NK-92 (cell line): ENCODE measurements around the gene CDR2.
A peak's percentile ranks its signal among the peaks of the same experiment; 100 is the strongest.
"Not testable (repeated sequence)": the region's sequence is repeated elsewhere in the genome, so short reads cannot be mapped to it uniquely, and the experiment has no call there.

Experiments
- DNase-seq: peaks from one replicate; lab custom pipeline; 2025; ENCODE audit not compliant: unreplicated experiment; lab: John Stamatoyannopoulos, UW

Gene CDR2

DNA sequence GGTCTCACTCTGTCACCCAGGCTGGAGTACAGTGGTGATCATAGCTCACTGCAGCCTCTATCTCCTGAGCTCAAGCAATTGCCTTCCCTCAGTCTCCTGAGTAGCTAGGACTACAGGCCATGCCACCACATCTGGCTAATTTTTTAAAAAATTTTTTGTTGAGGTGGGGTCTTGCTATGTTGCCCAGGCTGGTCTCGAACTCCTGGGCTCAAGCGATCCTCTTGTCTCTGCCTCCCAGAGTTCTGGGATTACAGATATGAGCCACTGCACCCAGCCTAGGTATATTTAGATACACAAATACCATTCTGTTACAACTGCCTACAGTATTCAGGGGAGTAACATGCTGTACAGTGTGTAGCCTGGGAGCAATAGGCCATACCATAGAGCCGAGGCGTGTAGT is 62.9 kb downstream of the CDR2 start:
- DNase-seq = no peak

DNA sequence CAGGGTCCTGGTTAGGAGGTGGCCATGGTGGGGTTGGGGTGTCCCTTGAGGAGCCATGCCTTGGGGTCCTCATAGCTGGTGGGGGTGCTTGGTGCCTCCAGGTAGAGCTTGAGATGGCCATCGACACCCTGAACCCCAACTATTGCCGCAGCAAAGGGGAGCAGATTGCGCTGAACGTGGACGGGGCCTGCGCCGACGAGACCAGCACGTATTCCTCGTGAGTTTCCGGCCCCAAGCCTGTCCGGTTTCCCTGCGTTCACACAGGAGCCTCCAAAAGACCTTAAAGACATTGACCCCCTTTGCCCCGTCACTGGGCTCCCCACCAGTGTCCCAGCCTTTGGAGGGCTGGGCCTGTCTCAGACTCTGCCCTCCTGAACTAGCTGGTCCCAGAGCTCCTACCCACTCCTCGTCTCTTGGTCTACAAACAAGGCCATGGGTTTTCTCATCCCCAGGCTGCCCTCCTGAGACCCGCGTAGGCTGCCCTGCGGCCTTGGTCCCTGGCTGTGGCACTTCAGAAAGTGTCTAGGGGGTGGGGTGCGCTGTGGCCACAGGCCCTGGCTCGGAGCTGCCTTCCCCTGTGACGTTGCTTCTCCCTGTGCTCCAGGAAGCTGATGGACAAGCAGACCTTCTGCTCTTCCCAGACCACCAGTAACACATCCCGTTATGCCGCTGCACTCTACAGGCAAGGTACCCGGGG is 65.4 kb downstream of the CDR2 start:
- DNase-seq = no peak

DNA sequence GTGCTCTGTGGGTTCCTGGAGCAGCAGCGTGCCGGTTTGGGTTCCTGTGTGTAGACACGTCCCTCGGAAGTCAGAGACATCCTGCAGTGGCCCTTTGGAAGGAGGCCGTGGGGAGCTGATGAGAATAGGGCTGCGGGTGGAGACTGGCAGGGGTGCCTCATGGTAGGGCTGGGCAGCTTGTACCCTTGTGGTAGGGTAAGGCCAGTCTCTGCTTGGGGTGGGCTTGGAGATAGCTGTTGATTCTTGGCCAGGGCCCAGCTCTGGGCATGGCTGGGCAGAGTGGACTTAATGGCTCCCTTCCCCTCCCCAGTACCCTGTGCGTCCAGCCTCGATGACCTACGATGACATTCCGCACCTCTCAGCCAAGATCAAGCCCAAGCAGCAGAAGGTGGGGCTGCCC is 66.6 kb downstream of the CDR2 start:
- no peak for DNase-seq

DNA sequence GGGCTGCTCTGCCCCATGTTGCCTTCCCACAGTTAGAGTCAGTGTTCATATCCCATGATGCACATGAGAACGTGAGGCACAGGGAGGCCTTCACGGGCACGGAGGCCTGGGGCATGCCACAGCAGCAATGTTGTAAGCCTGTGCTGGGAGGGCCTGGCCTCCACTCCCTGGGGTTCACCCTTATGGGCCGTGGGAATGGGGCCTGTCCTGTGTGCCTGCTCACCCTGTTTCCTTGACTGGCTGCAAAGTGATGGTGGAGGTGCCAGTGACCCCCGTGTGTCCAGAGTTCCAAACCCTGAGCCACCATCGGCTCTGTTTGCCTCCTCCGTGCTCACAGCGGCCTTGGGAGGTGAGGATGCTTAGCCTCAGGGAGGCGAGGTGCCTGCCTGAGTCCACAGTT is 67.6 kb downstream of the CDR2 start:
- DNase-seq = no peak

DNA sequence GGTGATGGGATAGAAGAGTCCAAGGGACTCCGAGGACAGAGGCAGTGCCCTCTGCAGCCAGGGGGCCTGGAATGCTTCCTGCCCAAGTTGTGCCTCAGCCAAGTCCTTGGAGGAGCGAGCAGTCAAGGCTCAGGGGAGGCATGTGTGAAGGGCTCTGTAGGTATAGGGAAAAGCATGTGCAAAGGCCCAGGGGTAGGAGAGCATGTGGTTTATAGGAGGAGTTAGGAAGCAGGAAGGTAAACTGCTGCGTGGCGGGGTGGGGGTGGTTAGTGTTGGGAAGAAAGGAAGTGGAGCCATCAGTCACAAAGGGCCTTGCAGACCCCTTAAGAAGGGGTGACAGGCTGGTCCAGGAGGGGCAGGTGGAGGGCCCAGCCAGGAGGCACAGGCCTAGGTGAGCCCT is 70.0 kb downstream of the CDR2 start:
- no peak for DNase-seq

DNA sequence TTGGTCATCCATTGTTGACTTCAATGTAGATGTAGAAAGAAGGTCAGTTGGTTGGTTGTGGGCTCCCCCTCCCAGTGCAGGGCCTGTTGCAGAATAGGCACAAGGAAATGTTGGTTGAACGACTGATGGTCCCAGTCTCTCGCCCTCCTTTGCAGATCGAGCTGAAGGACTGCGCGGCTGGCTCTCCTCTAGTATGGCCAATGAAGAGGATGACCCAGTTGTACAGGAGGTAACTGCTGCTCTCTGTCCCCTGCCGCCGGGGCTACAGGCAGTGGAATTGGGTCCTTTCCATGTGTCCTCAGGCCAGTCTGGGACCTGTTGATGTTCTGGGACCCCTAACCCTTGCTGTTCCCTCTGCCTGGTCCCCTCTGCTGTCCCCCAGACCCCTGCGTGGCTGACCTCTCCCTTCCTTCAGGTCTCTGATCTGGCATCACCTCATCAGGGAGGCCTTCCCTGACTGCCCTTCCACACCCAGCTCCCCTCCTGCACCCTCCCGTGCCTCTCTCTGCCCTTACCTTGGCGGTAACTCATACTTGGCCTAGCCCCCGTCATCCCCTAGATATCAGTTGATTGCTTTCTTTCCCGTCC is 71.5 kb downstream of the CDR2 start:
- no peak for DNase-seq

DNA sequence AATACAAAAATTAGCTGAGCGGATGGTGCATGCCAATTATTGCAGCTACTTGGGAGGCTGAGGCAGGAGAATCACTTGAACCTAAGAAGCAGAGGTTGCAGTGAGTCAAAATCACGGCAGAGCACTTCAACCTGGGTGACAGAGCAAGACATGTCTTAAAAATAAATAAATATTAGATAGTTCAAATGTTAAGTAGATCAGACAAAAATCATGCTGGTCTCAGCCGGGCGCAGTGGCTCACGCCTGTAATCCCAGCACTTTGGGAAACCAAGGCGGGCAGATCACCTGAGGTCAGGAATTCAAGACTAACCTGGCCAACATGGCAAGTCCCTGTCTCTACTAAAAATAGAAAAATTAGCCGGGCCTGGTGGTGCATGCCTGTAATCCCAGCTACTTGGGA is 73.0 kb downstream of the CDR2 start:
- DNase-seq = not testable (repeated sequence)

DNA sequence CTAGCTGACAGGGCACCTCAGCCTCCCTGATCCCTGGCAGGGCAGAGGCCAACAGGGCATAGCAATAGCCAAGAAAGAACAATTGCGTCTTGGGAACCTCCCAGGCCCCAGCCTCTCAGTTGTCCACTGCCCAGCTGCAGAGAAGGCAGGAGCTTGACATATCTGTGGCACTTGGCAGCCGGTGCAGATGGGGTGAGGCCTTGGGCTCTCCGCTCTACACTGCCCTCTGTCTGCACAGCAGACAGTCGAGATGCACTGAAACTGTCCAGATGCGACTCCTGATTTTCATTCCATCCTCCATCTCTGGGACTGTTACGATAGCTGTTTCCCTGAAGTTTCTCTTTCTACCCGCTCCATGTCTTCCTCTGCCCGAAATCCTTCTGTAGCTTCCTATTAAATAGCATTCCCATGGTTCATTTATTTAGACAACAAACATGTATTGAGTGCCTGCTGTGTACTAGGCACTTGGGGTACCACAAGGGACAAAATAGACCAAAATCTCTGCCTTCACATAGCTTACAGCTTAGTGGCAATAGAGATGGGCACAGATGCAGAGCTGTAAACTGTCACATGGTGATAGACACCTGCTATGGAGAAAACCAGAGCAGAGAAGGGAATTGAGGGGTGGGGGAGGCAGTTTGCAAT is 73.9 kb downstream of the CDR2 start:
- DNase-seq = no peak

DNA sequence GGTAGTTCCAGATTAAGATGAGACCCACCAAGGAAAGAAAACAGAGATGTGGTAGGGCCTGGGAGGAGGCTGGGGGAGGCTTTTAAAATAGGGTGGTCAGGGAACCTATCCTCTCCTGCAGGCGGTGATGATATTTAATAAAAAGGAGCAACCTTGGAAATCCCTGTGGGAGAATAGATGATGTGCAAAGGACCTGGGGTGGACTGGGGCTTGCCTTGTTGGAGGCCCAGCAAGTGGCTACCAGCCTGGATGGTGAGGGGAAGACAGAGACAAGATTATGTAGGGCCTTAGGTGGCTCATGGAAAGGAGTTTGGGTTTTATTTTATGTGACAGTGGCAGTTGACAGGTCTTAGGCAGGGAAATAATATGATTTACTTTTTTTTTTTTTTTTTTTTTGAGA is 75.4 kb downstream of the CDR2 start:
- no peak for DNase-seq

DNA sequence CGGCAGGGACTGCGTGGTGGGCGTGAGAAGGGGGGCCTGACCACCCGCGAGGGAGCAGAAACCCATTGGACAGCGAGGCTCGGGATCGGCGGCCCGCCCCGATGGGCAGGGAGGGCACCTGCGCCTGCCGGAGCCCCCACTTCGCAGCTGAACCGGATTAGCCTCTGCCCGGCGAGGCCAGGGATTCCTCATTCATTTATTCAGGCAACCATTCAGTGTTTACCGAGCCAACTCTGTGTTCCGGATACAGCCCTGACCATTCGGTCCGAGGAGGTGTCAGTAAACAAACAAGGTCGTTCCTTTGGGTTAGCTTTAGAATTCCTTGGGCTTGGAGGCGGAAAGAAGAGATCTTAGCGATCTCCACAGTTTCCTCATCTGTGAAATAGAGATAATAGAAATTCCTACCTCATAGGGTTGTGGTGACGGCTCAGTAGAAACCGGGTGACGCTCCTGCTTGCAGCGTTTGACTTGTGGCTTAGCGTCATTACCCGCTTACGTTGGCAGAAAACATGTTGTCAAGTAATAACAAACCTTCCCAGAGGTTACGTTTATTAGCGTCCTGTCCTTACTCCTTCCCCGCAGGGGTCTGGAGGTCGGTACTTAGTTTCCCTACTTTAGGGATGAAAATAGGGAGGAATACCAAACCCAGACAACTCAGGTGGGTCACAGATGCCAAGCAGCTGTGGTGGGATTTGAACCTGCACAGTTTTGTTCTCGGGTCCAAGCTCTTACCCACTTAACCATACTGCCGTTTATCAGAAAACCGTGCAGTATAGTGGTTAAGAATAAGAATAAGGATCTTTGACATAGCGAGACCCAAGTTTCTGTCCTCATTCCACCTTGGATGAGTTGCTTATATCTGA is 76.3 kb downstream of the CDR2 start:
- no peak for DNase-seq

DNA sequence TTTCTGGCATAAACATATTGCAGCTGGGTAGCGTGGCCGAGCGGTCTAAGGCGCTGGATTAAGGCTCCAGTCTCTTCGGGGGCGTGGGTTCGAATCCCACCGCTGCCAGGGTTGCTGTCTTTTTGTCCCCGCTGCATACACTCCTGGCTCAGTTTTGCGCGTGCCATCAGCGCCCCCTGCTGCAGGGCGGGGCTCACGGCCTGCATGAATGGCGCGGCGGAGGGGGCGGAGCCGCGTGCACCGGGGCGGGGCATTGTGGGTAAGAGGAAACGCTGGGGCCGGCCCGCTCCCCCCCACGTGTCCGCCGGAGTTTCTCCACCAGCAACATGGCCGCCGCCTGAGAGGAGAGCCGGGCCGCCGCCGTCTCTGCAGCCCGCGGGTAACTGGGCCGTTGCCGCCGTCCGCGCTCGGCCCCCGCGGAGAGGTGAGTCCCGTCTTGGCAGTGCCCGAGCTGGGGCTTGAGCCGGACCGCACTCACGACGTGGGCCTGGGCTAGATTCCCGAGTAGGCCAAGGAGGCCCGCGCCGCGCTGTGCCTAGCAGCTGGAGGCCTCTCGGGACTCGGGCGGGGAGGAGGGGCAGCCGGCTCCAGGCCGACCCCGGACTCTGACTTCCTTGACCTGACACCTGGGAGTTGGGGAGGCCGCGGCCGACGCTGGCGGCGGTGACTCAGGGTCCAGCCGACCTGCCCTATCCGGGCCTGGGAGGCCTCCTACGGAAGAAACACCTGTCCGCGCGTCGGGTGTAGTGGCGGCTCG is 77.1 kb downstream of the CDR2 start, which contains the start of gene POLR3E:
TSS of gene POLR3E (plus strand) at position 296 of the 757 bp plus-strand sequence. CDS start 5,560 bp downstream, outside the sequence.
- peak; percentile 95 for DNase-seq

DNA sequence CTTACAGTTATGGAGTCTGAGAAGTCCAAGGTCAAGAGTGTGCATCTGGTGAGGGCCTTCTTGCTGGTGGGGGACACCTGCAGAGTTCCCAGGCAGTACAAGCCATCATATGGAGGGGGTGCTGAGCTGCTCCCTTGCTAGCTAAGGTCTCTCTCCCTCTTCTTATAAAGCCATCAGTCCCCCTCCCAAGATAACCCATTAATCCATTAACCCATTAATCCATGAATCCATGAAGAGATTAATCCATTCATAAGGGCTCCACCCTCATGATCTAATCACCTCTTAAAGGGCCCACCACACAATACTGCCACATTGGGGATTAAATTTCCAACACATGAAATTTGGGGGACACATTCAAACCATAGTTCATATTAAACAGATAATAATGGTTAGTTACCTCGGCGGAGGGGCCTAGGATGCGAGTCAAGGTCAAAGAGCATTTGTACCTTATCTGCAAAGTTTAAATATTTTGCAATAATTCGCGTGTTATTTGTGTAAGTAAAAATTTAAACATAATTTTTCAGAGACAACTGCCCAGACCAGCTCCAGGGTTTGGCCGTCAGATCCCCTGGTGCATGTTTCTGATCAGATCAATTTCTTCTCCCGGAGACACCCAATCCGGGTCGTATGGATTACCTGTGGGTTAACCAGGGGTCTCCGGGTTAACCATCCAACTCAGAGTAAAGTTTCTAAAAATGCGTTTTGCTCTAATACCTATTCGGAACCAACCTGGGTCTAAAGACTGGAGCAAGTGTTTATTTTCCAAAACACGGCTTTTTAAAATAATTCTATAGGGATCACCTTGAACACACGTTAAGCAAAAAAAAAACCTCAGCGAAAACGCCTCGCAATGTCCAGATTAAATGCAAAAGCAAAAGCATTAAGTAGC is 78.0 kb downstream of the CDR2 start:
- DNase-seq = no peak
